HG03139 (cell line): ENCODE results near the gene UBXN10.

Experiments used
- ATAC-seq: cut with Tn5 transposase; IDR thresholded peaks from one replicate; pipeline ENCODE4 v1.9.1; 2021; ENCODE audit not compliant: unreplicated experiment

Gene UBXN10

GRCh38 chr1:20182415-20182814 is 3.5 kb upstream of the UBXN10 start:
- no peak for ATAC-seq

GRCh38 chr1:20183035-20183434 is 2.9 kb upstream of the UBXN10 start:
- ATAC-seq = no peak

- no peak for ATAC-seq
Measured at GRCh38 chr1:20183616-20184271, 2.2 kb upstream of the UBXN10 start.

DNA sequence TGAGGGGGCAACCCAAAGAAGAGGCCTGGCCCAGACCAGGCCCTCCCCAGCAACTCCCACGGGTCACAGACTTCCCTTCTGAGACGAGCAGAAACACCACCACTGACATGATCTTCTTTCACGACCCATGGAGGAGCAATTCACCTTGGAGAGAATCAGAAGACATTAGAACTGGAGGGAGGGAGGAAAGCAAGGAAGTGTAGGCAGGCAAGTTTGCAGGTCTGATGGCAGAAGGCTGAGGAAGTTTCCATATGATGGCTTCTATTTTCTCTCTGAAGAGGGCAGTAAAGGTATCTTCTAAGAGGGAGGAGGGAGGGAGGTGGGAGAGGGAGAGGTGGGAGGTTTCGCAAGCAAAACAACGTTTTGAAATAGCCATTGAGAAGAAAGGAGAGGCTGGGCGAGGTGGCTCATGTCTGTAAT is 1.4 kb upstream of the UBXN10 start:
- no peak for ATAC-seq

DNA sequence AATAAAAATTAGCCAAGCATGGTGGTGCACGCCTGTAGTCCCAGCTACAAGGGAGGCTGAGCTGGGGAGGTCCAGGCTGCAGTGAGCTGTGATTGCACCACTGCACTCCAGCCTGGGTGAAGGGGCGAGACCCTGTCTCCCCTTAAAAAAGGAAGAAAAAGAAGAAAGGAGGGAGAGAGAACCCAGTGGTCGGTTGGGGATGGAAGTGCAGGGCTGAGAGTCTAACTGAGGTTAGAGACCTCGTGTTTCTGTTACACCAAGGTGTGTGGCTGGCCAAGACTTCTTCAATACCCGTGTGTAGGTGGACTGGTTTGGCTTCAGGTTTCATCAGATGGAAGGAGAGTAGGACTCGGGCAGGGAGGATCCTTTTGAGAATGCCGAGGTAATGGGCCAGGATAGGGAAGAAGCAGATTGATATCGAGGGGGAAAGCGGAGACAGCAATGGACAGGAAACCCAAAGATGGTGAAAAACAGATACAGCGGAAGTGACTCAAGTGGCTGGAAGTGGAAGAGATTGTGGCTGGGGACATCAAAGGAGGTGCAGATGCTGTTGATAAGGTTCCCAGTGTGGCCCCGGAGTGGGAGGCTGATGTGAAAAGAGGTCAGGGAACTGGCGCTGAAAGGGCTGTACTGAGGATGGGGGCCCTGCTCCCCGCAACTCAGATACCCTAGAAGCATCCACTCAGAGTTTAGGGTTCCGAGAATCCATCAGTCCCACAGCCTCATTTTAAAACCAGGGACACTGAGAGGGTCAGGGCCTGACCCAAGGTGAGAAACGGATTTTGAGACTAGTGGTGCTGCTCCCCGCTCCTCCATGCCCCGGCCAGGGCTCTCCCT is 681 bp upstream of the UBXN10 start:
- ATAC-seq = no peak

GRCh38 chr1:20187103-20187812 is 1.4 kb downstream of the UBXN10 start:
- ATAC-seq = no peak

DNA sequence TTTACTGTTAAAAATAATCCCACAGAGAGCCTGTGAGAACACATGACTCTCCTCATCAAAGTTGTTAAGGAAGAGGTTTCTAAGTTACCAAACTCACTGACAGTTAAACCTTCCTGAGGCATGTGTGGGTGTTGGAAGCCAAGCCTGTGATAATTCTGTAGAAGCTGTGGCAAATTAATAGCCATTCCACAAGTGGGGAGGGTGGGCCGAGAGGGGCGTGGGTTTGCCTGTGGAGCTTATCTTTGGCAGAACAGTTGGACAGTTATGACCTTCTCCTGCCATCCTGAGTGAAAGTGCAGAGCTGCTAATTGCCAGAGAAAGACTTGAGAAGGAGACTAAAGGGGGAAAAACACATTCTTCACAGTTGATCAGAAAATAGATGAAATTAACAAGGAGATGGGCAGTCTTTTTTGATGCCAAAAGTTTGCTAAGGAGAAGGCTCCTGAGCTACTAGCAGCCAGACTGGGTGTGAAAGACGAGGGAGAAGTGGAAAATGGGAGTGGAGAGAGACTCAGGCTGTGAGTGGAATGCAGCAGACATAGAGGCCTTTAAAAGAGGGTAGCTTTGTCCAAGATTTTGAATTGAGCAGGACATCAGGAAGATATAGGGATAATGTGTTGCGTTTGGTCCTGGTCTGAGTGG is 2.0 kb downstream of the UBXN10 start:
- ATAC-seq = no peak

DNA sequence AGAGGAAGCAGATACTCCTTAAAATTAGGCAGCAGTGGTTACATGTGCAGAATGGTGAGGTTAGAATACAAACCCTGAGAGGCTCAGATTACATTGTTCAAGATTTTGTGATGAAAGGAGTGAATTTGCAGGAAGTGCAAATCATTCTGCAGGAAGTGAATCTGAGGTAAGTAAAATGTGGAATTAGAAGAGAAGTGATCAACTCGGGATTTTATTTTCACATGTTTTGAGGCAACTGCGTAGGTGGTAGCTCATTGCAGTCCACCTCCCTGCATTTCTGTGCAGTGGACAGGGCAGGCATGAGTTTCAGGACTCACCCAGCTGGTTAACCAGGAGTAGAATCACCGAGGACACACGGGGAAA is 2.5 kb downstream of the UBXN10 start:
- no peak for ATAC-seq

- no peak for ATAC-seq
Measured at GRCh38 chr1:20189664-20190063, 3.8 kb downstream of the UBXN10 start.

DNA sequence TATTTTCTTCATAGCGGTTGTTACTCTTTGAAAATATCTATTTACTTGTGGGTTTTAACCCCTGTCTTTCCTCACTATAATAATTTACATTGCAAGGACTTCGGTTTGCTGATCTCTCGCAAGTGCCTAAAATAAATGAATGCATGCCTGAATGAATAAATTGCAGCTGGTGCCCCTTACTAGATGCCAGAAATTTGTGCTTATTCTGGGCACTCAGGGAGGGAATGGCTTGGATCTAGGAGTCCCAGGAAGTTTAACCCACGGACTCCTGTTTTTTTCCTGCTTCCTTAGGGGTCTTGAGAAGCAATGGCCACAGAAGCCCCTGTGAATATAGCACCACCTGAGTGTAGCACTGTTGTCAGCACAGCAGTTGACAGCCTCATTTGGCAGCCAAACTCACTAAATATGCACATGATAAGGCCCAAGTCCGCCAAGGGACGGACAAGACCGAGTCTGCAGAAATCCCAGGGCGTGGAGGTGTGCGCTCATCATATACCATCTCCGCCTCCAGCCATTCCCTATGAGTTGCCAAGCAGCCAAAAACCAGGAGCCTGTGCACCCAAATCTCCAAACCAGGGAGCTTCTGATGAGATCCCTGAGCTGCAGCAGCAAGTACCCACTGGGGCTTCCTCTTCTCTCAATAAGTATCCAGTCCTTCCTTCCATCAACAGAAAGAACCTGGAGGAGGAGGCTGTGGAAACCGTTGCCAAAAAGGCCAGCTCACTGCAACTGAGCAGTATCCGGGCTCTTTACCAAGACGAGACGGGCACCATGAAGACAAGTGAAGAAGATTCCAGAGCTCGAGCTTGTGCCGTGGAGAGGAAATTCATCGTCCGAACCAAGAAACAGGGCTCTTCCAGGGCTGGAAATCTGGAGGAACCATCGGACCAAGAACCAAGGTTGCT is 4.6 kb downstream of the UBXN10 start:
- ATAC-seq = no peak

GRCh38 chr1:20191266-20191825 is 5.5 kb downstream of the UBXN10 start:
- ATAC-seq = no peak

DNA sequence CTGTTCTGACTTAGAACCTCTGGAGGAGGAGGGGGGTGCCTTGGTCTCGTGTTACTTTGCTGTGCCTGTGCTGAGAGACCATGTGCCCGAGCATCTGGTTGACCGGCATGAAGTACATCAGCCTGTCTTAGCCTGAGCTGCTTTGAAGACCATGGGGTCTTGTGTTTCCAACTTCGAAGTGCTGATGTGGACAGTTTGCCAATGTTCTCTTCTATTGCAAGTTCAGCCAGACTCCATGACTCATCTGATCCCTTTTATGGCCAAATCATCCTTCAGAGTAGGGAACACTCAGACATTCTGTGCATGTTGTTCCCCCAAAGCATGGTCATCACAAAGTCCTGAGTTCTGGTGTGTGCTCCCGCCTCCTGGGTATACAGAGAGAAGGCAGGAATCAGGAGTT is 6.5 kb downstream of the UBXN10 start:
- no peak for ATAC-seq

- ATAC-seq = no peak
Measured at GRCh38 chr1:20192871-20193411, 7.0 kb downstream of the UBXN10 start.

GRCh38 chr1:20194224-20194623 is 8.3 kb downstream of the UBXN10 start:
- no peak for ATAC-seq

GRCh38 chr1:20194757-20195461 is 9.0 kb downstream of the UBXN10 start:
- ATAC-seq = no peak

- ATAC-seq = no peak
Measured at GRCh38 chr1:20195462-20195780, 9.5 kb downstream of the UBXN10 start.

DNA sequence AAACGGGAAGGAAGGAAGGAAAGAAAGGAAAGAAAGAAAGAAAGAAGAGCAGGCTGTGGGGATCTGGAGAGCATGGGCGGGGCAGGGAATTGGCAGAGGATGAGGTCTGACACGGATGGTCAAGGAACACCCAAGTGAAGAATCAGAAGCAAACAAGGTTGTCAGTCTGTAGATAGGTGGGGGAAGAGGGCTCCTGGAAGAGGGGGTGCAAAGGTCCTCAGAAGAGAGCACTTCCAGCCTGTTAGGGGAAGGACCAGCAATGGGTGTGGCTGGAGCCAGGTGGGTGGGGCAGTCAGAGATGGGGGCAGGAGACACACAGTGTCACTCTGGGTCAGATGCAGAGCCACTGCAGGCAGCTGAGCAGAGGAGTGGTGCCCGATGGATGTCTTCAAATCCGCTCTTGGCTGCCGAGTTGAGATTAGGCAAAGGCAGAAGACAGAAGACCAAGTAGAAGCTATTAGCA is 11.5 kb downstream of the UBXN10 start:
- ATAC-seq = no peak

DNA sequence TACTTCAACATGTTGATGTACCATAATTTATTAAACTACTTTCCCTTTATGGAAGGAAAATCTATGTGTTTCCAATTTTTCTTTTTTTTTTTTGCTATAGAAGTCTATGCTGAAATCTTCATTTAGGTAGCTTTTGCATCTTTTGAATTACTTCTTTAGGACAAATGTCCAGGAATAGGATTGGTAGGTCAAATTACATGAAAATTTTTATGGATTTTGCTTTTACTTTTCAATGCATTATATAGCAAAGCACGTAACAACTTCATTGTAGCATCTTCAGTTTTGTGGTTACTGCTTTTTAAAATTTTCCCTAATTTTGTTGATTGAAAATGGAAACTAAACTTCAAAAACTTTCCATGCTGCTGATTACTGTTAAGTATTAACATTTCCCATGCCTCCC is 12.4 kb downstream of the UBXN10 start:
- no peak for ATAC-seq

GRCh38 chr1:20198918-20199317 is 13.0 kb downstream of the UBXN10 start:
- no peak for ATAC-seq
